Cardiac muscle cell (in vitro differentiated cells and primary cell): ENCODE data around the gene CNOT2. TPM values are rescaled to one million over a fixed set of nuclear protein-coding genes. Genes with fewer than 3 reads are reported as not detected.

ENCODE experiments used
- DNase-seq, 2 donors: peaks; one replicate each; pipeline versions ENCODE4 v3.0.0 to v3.0.0-alpha.2; 2010 to 2017; ENCODE audit warnings: low read depth in 1 of 2, low spot score in 1 of 2
- H3K27ac ChIP-seq: fragments of 200-600 bp; sonication (generic); 2 replicates; pipeline ENCODE4 v1.5.1; 2016
- H3K27me3 ChIP-seq: fragments of 200-600 bp; sonication (generic); 2 replicates; pipeline ENCODE4 v1.6.0; 2016; ENCODE audit warnings: control low read depth
- H3K36me3 ChIP-seq: fragments of 200-600 bp; sonication (generic); 2 replicates; pipeline ENCODE4 v1.5.1; 2016; ENCODE audit warnings: control low read depth
- H3K4me1 ChIP-seq: fragments of 200-600 bp; sonication (generic); 2 replicates; pipeline ENCODE4 v1.8.1; 2017; ENCODE audit warnings: low read depth, mild to moderate bottlenecking, mixed run types
- H3K4me3 ChIP-seq: fragments of 200-600 bp; sonication (generic); 2 replicates; pipeline ENCODE4 v1.5.1; 2016; ENCODE audit warnings: mild to moderate bottlenecking
- H3K9me3 ChIP-seq: fragments of 200-600 bp; sonication (generic); 2 replicates; pipeline ENCODE4 v1.5.1; 2017; ENCODE audit warnings: low read depth, mild to moderate bottlenecking, control low read depth
- CTCF ChIP-seq: IDR thresholded peaks from 2 replicates; pipeline ENCODE4 v1.5.1; 2012; ENCODE audit warnings: low read depth, mild to moderate bottlenecking, low read length
- polyA plus RNA-seq: library from polyadenylated mRNA; unstranded; fragments of >200 nt; fragmentation: Nextera tagmentation; extraction: Ambion mirVana; gene quantifications from 2 replicates; pipeline ENCODE4 v1.2.1, GENCODE V29; 2016
- total RNA-seq: library from RNA; depleted of rRNA; stranded (reverse); fragments of >200 nt; gene quantifications from 2 replicates; pipeline ENCODE4 v1.2.3, GENCODE V29; 2016

The CNOT2 gene
- total and polyA plus RNA-seq, 2 experiments from 2014 or later = 77.6 to 113 TPM

- no peak for DNase-seq
- Histone ChIP-seq H3K4me3 (no peak overlapping the region), H3K36me3 (no peaks in the 10 kb centered on the region), H3K27ac (no peak overlapping the region), H3K27me3 (no peaks in the 10 kb centered on the region), H3K9me3 (no peaks in the 10 kb centered on the region), H3K4me1 (peaks cover 4% of the 10 kb centered on the region)
- TF ChIP-seq CTCF = no peak
Measured at GRCh38 chr12:70251226-70251625, 8.0 kb downstream of the CNOT2 start.

- TF ChIP-seq CTCF = no peak
- H3K4me3 ChIP-seq = no peak overlapping the region
- H3K9me3 ChIP-seq = no peaks in the 10 kb centered on the region
- H3K4me1 ChIP-seq = peaks cover 2% of the 10 kb centered on the region
- no peak overlapping the region for H3K27ac ChIP-seq
- H3K27me3 ChIP-seq = no peaks in the 10 kb centered on the region
- no peaks in the 10 kb centered on the region for H3K36me3 ChIP-seq
- DNase-seq = no peak
Measured at GRCh38 chr12:70251661-70252060, 8.4 kb downstream of the CNOT2 start.

- DNase-seq = no peak
- Histone ChIP-seq H3K4me3 (no peak overlapping the region), H3K9me3 (no peaks in the 10 kb centered on the region), H3K36me3 (no peaks in the 10 kb centered on the region), H3K4me1 (no peaks in the 10 kb centered on the region), H3K27ac (no peak overlapping the region), H3K27me3 (no peaks in the 10 kb centered on the region)
- TF ChIP-seq CTCF = no peak
Measured at GRCh38 chr12:70252832-70253231, 9.6 kb downstream of the CNOT2 start.

- H3K27me3 ChIP-seq = no peaks in the 10 kb centered on the region
- H3K9me3 ChIP-seq = no peaks in the 10 kb centered on the region
- H3K4me1 ChIP-seq = no peaks in the 10 kb centered on the region
- no peak overlapping the region for H3K27ac ChIP-seq
- no peaks in the 10 kb centered on the region for H3K36me3 ChIP-seq
- no peak for DNase-seq
- TF ChIP-seq CTCF = no peak
- H3K4me3 ChIP-seq = no peak overlapping the region
Measured at GRCh38 chr12:70254225-70254624, 11.0 kb downstream of the CNOT2 start.

- H3K4me1 ChIP-seq = no peaks in the 10 kb centered on the region
- no peaks in the 10 kb centered on the region for H3K9me3 ChIP-seq
- H3K4me3 ChIP-seq = no peak overlapping the region
- no peak for TF ChIP-seq CTCF
- no peak for DNase-seq
- peak overlapping the region; percentile 28 for H3K27ac ChIP-seq
- H3K27me3 ChIP-seq = no peaks in the 10 kb centered on the region
- no peaks in the 10 kb centered on the region for H3K36me3 ChIP-seq
Measured at GRCh38 chr12:70254846-70255245, 11.6 kb downstream of the CNOT2 start.

- TF ChIP-seq CTCF = no peak
- H3K9me3 ChIP-seq = no peaks in the 10 kb centered on the region
- no peaks in the 10 kb centered on the region for H3K27me3 ChIP-seq
- H3K27ac ChIP-seq = peak overlapping the region; percentile 28
- H3K4me3 ChIP-seq = no peak overlapping the region
- H3K36me3 ChIP-seq = no peaks in the 10 kb centered on the region
- DNase-seq = peak in 1 of 2 donors; percentile 49
- no peaks in the 10 kb centered on the region for H3K4me1 ChIP-seq
Measured at GRCh38 chr12:70255311-70255710, 12.1 kb downstream of the CNOT2 start.
